Right renal pelvis (tissue), 4 donors: ENCODE measurements around the gene RNMT. TPM values are rescaled to one million over a fixed set of nuclear protein-coding genes. Genes with fewer than 3 reads are reported as not detected.
"Not testable (repeated sequence)": the region's sequence is repeated elsewhere in the genome, so short reads cannot be mapped to it uniquely, and the experiment has no call there.

ENCODE experiments used
- DNase-seq, 4 donors: peaks; one replicate each; pipeline ENCODE4 v3.0.0-alpha.2; 2013; ENCODE audit warnings: low read depth in 4 of 4, low spot score in 3 of 4, missing footprints in 1 of 4
- polyA plus RNA-seq, 4 donors: library from polyadenylated mRNA; unstranded; fragments of 120-200 nt; gene quantifications; one replicate each; pipeline ENCODE4 v1.2.1, GENCODE V29; 2013; ENCODE audit not compliant: insufficient read length in 4 of 4

Gene RNMT
- polyA plus RNA-seq, result 10 to 100 TPM; 50.4 to 60.0 (median 54.8) TPM

DNA sequence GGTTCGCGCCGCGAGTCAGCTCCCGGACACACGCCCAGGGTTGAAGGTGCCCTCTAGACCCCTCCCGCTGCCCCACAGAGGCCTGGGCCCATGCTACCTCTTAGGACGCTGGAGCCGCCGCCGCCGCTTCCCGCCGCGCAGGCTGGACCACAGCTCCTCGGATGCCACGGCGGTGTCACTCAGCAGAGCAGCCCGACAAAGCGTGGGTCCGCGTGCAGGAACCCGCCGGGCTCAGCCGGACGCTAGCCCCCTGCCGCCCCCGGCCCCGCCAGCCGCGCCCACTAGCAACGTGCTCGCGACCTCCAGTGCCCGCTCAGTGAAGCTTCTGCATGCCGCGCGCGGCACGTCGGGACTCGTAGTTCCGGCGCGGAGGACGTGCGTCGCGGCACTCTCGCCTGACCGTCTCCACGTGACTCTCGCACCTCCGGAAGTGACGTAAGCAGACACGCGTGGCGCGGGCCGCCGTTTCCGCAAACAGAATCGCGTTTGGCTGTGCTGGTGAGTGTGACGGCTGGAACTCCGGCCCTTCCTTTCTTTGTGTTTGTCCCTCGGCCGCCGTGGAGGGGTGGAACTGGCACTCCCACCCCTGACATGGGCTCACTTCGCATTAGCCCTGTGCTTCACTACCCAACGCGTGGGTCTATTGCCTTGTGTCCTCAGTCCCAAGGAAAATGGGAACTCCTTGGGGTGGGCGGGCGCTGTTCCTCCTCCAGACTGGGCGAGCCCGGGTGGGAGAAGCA lies at the start of gene RNMT, which contains the start of gene FAM210A:
Gene RNMT, plus strand, starts transcription at position 442 of the 740 bp plus-strand sequence. CDS start 4,845 bp downstream, outside the sequence.
Gene FAM210A, minus strand, starts transcription at position 327 of the 740 bp plus-strand sequence. CDS start 44,481 bp downstream, outside the sequence.
- peak; percentile 93 to 95 (median 94) for DNase-seq

GRCh38 chr18:13677350-13677749 lies 49.1 kb upstream of the RNMT start:
- not testable (repeated sequence) for DNase-seq

GRCh38 chr18:13680612-13681011 lies 45.9 kb upstream of the RNMT start:
- no peak for DNase-seq

DNA sequence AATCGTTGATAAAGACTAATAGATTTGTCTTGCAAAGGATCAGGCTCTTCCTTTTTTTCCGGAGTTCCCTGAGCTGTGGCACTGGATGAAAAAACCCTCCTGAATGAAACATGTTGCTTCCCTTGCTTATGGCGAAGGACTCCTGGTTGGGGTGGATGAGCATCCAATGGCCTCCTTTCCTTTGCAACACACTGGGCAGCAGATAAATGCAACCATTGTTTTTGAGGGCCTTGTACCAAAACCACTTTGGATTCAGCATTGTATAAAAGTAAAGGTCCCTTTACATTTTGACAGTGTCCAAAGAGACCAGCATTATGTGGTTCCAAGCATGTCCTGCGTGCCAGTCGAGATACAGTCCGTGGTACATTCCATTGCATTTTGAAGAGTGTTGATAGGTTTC lies 44.8 kb upstream of the RNMT start:
- no peak for DNase-seq

- DNase-seq, result no peak
Observed at GRCh38 chr18:13684546-13684945, 41.9 kb upstream of the RNMT start.

DNA sequence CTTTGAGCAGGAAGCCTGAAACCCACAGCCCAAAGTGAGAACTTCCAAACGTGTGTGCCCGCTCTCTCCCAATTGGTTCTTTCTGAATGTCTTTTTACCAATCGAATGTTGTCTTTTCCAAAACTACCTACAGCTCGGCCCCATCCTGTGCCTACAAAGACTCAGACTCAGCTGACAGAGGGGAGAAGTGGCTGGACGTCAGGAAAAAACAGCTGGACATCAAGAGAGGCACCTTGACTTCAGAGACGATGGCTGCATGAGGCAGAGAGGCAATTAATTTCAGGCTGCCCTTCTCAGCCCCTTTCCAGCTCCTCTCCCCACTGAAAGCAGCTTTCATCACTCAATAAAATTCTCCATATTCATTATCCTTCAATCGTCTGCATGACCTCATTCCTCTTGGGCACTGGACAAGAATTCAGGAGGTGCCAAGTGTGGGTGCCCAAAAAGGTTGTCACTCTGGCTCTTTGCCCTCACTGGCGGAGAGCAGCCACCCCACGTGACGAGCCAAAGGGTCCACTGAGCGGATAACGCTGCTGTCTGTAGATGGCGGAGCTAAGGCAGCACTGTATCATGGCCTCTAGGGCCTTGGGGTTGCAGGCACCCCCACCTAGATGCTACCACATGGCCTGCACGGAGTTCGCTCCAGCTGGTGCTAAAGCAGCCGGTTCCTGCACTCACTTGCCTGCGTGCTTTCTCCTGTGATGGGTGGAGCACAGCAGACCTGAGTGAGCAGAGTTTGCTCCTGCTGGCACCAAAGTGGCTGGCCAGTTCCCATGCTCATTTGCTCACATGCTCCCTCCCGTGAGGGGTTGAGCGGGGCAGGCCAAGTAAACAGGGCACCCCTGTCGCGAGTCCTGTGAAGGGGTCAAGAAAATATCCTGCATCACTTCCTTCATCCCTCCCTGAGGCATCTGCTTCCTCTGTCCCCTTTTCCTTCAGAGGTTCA lies 38.0 kb upstream of the RNMT start:
- no peak for DNase-seq

- DNase-seq, result not testable (repeated sequence)
Observed at GRCh38 chr18:13690060-13690459, 36.4 kb upstream of the RNMT start.

DNA sequence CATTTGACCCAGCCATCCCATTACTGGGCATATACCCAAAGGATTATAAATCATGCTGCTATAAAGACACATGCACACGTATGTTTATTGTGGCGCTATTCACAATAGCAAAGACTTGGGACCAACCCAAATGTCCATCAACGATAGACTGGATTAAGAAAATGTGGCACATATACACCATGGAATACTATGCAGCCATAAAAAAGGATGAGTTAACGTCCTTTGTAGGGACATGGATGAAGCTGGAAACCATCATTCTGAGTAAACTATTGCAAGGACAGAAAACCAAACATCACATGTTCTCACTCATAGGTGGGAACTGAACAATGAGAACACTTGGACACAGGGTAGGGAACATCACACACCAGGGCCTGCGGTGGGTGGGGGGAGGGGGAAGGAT lies 31.1 kb upstream of the RNMT start:
- not testable (repeated sequence) for DNase-seq

GRCh38 chr18:13696961-13697360 lies 29.5 kb upstream of the RNMT start:
- no peak for DNase-seq

DNA sequence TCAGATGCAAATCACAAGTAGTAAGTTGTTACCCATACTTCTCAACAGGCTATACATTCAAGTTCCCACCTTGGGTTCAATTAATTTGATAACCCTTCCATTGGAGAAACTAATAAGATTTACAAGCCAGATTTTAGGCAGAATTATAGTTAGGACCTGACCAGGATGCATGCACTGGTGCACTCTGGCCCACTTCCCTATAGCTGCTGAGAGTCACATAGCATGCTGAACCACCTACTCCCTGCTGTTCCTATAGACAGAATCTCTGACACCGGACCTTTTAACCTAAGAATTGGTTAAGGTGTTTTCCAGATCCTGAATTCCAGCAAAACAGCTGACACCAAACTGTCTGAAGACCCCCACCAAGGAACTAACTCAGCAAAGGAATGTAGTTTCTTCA lies 26.3 kb upstream of the RNMT start:
- DNase-seq, result no peak

- no peak for DNase-seq
Observed at GRCh38 chr18:13703899-13704298, 22.6 kb upstream of the RNMT start.

GRCh38 chr18:13710414-13710831 lies 16.1 kb upstream of the RNMT start:
- DNase-seq, result no peak

- DNase-seq, result no peak
Observed at GRCh38 chr18:13712400-13713131, 13.9 kb upstream of the RNMT start.

- no peak for DNase-seq
Observed at GRCh38 chr18:13713455-13714055, 12.9 kb upstream of the RNMT start.

GRCh38 chr18:13715330-13715729 lies 11.1 kb upstream of the RNMT start:
- DNase-seq, result no peak

- no peak for DNase-seq
Observed at GRCh38 chr18:13716916-13717315, 9.6 kb upstream of the RNMT start.

DNA sequence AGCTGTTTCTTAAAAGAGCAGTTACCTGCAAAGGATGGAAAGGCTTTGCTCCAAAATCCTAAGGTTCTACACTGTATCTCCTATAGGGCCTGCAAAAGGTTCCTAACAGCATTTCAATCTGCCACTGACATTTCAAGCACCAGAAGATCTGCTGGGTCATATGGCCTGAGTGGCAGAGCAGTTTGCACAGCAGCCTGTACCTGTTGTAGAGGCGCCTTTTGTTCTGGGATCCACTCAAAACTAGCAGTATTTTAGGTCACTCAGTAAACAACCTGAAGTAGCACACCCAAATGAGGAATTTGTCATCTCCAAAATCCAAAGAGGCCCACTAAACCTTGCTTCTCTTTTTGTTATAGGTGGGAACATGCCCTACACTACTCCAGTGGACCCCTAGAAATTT lies 6.3 kb upstream of the RNMT start:
- no peak for DNase-seq

DNA sequence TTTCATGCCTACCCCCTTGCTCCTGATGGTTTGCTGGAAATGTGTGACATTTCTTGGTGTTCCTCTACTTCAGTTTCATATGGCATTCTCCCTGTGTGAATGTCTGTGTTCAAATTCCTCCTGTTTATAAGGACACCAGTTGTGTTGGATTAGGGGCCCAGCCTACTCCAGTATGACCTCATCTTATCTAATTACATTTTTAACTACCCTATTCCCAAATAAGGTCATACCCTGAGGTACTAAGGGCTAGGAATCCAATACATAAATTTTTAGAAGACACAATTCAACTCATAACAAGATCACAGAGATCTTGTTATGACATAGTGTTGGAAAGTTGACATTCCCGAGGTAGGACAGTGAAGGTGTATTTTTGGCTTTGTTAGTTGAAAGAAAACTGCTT lies 5.6 kb upstream of the RNMT start:
- no peak for DNase-seq

GRCh38 chr18:13725566-13726231 lies 774 bp upstream of the RNMT start:
- peak in 1 of 4 donors; percentile 8 for DNase-seq

GRCh38 chr18:13726972-13727331 lies 479 bp downstream of the RNMT start:
- no peak for DNase-seq
